RWPE1 (cell line): ENCODE results near the gene CUBN.

ENCODE experiments used
- CTCF ChIA-PET: fragments of 350-600 bp; sonication (Branson Sonifier 250); formaldehyde crosslinking; extraction: SDS; loops from one replicate; lab custom pipeline; 2021; lab: Yijun Ruan, JAX
- POLR2A ChIA-PET: fragments of 400-600 bp; formaldehyde crosslinking; extraction: SDS; loops from one replicate; lab custom pipeline; 2020; ENCODE audit warnings: antibody characterized with exemption; ENCODE audit not compliant: low non-redundant PET; lab: Yijun Ruan, JAX
- DNase-seq: peaks from one replicate; pipeline ENCODE4 v3.0.0; 2012; ENCODE audit warnings: low spot score
- H3K27ac ChIP-seq: fragments of 450-650 bp; 2 replicates; pipeline ENCODE4 v1.5.1; 2017
- TF ChIP-seq, protein P1 (sequence below): fragments of 450-650 bp; conservative IDR thresholded peaks from 2 replicates; pipeline ENCODE4 v1.5.1; 2017; ENCODE audit warnings: low read depth, mild to moderate bottlenecking

The CUBN gene

DNA sequence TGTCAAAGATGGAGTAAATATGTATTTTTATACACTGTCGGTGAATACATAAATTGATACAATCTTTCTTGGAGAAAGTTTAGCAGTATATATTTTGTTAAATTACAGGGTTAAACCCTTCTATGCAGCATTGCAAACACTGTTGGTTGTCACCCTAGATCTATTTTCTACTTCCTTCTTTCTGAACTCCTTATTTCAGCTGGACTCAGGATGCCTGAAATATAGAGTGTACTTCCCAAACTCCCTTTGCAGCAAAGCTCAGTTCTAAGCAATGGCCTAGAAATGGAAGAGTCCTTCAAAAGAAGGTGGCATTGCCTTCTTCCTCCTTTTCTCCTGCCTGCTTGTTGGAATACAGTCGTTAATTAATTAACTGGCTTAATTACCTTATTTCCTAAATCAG lies 20.6 kb downstream of the CUBN start:
- TF ChIP-seq, protein P1, sequence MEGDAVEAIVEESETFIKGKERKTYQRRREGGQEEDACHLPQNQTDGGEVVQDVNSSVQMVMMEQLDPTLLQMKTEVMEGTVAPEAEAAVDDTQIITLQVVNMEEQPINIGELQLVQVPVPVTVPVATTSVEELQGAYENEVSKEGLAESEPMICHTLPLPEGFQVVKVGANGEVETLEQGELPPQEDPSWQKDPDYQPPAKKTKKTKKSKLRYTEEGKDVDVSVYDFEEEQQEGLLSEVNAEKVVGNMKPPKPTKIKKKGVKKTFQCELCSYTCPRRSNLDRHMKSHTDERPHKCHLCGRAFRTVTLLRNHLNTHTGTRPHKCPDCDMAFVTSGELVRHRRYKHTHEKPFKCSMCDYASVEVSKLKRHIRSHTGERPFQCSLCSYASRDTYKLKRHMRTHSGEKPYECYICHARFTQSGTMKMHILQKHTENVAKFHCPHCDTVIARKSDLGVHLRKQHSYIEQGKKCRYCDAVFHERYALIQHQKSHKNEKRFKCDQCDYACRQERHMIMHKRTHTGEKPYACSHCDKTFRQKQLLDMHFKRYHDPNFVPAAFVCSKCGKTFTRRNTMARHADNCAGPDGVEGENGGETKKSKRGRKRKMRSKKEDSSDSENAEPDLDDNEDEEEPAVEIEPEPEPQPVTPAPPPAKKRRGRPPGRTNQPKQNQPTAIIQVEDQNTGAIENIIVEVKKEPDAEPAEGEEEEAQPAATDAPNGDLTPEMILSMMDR, result no peak
- POLR2A ChIA-PET, result no interaction called here

DNA sequence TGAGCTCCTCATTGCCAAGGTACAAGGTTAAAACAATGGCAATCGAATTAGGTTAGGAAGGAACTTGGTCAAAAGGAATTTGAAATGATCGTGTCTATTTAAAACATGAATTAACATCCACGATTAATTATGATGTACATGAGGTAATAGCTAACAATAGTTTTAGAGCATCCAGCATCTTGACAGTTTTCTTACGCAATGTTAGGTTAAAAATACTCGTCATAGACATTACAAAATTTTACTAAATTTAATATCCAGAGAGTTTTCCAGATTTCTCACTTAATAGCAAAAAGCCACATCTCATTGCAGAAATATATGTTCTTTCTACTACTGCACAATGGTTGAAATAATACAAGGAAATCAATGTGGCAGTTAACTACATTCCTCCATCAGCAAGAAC lies 22.6 kb downstream of the CUBN start:
- CTCF ChIA-PET, result no interaction called here
- no peak for DNase-seq
- POLR2A ChIA-PET, result no interaction called here
- no peak overlapping the region for H3K27ac ChIP-seq
- TF ChIP-seq, protein P1, result no peak

More for the DNA sequence above, 20.6 kb downstream of the CUBN start:
- DNase-seq, result no peak
- CTCF ChIA-PET, result no interaction called here
- no peak overlapping the region for H3K27ac ChIP-seq

DNA sequence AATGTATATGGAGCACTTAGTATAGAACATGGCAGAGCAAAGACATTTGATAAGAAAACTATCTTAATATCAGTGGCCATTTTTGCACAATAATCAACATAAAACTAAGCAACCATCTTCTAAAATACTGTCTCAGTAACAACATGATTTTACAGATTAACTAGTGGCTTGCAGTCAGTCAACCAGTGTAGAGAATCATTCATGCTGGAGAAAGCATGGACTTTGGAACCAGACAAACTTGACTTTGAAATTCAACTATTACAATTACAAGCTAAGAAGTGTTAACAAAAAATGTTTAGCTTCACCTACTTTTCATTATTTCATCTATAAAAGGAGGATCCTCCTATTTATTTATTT lies 27.7 kb downstream of the CUBN start:
- TF ChIP-seq, protein P1, result no peak
- ChIA-PET POLR2A (no interaction called here), CTCF (interaction anchor here (0.6 kb wide), 1 partner anchor 123 kb away, joined by 3 read pairs; no protein-coding TSS in a partner anchor)
- no peak for DNase-seq
- no peak overlapping the region for H3K27ac ChIP-seq

DNA sequence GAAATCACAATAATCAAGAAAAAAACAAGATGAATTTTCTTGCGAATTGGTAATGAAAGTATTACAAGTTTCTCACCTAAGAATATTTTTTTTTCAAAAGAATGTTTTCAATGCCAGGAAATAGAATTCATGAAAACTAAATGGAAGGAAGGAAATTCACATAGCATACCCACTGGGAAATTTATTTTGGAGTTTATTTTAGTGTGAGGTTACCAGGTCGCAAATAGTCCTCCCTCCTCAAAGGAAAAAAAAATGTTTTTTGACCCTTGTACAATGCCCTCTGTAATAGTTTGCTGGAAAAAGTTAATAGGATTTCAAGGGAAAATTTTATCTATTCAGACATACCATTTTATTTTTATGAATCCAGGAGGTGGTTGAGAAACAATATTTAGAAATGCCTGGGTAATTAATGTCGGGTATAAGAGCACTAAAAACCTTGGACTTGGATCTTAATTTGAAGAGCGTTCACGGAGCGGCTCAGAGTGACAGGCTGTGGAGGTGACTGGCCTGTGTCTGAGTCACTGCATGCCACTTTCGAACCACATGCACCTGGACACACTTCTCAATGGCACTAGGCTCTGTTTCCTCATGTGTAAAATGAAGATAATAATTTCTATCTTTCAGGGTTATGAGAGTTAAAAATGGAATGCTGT lies 28.2 kb downstream of the CUBN start:
- DNase-seq, result no peak
- ChIA-PET CTCF (no interaction called here), POLR2A (no interaction called here)
- TF ChIP-seq, protein P1, result no peak
- H3K27ac ChIP-seq, result no peak overlapping the region

DNA sequence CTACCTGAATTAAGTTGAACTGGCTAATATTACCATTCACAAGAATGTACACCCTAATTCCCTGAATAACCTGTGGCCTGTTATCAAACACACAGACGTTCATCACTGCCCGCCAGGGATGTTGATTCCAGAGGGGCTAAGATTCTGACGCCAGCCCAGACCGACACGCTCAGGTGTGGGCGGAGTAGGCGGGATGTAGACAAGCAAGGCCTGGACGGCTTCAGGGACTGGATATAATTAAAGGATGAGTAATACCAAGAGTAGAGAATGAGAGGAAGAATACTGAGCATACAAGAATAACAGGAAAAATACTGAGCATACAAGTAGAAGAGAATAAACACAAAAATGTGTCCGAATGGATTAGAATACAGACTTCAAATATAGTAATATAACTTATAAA lies 29.0 kb downstream of the CUBN start:
- peak; percentile 21 for DNase-seq
- POLR2A ChIA-PET, result no interaction called here
- TF ChIP-seq, protein P1, result no peak
- H3K27ac ChIP-seq, result no peak overlapping the region
- CTCF ChIA-PET, result no interaction called here

DNA sequence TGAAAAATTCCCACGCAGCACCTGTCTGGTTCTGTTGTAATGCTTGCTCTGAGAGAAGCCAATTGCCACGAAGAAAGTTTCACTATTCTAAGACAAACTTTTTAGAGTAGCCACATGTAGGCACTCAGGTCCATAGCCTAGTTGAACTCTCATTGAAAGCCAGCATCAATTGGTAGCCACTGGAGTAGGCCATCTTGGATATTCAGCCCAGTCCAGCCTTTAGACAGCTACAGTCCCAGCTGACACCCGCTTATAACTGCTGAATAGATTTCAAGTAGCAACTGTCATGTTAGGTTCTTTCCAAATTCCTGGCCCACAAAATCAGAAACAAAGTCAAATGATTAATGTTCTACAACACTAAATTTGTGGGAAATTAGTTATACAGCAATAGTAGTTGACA lies 31.6 kb downstream of the CUBN start:
- ChIA-PET CTCF (no interaction called here), POLR2A (no interaction called here)
- TF ChIP-seq, protein P1, result no peak
- H3K27ac ChIP-seq, result no peak overlapping the region
- no peak for DNase-seq
